PFSK-1 (cell line): ENCODE measurements around the gene ZC3H10.

Experiments used
- FOXP2 ChIP-seq: optimal IDR thresholded peaks from 2 replicates; pipeline ENCODE3; 2011; ENCODE audit warnings: borderline replicate concordance, control low read depth, inconsistent platforms; ENCODE audit not compliant: insufficient read depth; ENCODE audit errors: extremely low read length, extremely low read depth
- POLR2AphosphoS5 ChIP-seq: IDR thresholded peaks from 2 replicates; pipeline ENCODE4 v1.6.1; 2012; ENCODE audit warnings: low read depth, mild to moderate bottlenecking, control low read depth, low read length, moderate library complexity
- REST ChIP-seq, 2 experiments: IDR thresholded peaks; 2 replicates each; pipeline versions ENCODE4 v1.6.1 to v1.8.0; 2011 to 2012; ENCODE audit warnings: low read depth in 2 of 2, low read length in 2 of 2, control low read depth in 1 of 2, inconsistent platforms in 1 of 2, mild to moderate bottlenecking in 1 of 2, moderate library complexity in 1 of 2; ENCODE audit not compliant: insufficient read depth in 1 of 2
- SIN3A ChIP-seq: IDR thresholded peaks from 2 replicates; pipeline ENCODE4 v1.6.1; 2012; ENCODE audit warnings: mild to moderate bottlenecking, low read length, moderate library complexity, borderline replicate concordance; ENCODE audit not compliant: insufficient read depth
- TAF1 ChIP-seq: IDR thresholded peaks from 2 replicates; pipeline ENCODE4 v1.6.1; 2012; ENCODE audit warnings: low read length, control low read depth, borderline replicate concordance; ENCODE audit not compliant: insufficient read depth

ZC3H10 gene

DNA sequence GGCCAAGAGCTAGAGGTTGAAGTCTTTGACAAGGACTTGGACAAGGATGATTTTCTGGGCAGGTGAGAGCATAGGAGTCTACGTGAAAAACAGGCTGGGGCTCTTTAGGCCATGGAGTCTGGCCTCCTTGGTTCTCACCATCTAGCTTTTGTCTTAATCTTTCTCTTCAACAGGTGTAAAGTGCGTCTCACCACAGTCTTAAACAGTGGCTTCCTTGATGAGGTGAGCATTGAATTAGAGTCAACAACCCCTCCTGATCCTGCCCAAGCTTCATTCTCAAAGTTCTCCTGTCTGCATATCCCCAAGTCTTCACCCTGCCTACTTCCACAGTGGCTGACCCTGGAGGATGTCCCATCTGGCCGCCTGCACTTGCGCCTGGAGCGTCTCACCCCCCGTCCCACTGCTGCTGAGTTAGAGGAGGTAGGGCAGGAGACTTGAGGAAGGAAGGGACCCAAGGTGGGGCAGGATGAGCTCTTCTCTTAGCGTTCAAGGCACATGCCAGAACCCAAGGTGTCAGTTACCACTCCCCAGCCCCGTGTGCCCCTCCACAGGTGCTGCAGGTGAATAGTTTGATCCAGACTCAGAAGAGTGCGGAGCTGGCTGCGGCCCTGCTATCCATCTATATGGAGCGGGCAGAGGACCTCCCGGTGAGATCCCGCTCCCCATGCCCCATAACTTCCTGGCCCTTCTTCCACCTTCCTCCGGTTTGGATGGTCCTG lies 19.9 kb downstream of the ZC3H10 start:
- TF ChIP-seq REST (IDR thresholded peaks at IDR 0.05; ENCODE audit: insufficient read depth in 1 of 2, low read depth in 2 of 2, low read length in 2 of 2) (no peak), SIN3A (no peak), POLR2AphosphoS5 (no peak), TAF1 (no peak), FOXP2 (no peak)

DNA sequence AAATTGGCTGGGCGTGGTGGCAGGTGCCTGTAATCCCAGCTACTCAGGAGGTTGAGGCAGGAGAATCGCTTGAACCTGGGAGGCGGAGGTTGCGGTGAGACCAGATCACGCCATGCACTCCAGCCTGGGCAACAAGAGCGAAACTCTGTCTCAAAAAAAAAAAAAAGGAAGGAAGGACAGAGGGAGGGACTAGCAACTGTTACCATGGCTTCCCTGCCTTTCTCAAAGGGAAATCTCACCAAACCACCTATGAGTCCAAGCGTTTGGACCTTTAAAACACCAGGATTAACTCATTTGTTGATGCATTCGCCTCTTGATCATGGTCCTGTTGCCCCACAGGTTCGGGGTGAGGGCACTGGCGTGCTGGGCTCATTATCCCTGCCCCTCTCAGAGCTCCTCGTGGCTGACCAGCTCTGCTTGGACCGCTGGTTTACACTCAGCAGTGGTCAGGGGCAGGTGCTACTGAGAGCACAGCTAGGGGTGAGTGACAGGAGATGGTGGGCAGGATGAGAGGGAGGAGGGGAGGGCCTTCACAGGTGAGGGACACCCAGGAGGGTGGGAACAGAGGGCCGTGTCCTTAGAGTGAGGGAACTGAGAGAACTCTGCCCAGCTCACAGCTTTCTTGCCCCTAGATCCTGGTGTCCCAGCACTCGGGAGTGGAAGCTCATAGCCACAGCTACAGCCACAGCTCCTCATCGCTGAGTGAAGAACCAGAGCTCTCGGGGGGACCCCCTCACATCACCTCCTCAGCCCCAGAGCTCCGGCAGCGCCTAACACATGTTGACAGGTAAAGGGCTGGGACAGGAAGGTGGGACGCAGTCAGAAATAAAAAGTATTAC lies 24.1 kb downstream of the ZC3H10 start:
- TF ChIP-seq FOXP2 (no peak), POLR2AphosphoS5 (no peak), TAF1 (no peak), REST (IDR thresholded peaks at IDR 0.05; ENCODE audit: insufficient read depth in 1 of 2, low read depth in 2 of 2, low read length in 2 of 2) (no peak), SIN3A (no peak)

DNA sequence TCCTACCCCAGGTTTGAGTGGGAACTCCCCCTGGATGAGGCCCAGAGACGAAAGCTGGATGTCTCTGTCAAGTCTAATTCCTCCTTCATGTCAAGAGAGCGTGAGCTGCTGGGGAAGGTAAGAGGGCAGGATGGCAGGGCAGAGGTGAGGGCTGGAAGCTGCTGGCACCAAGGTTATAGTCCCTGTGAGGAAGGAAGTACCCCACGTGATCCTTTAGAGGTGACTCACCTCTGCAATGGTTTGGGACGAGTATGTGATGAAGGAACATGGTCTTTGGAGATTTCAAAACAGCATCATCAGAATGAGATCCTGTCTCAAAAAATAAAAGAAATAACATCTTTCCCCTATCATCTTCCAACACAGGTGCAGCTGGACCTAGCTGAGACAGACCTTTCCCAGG lies 25.2 kb downstream of the ZC3H10 start:
- TF ChIP-seq POLR2AphosphoS5 = no peak
- TF ChIP-seq FOXP2 = no peak
- no peak for TF ChIP-seq REST (IDR thresholded peaks at IDR 0.05; ENCODE audit: insufficient read depth in 1 of 2, low read depth in 2 of 2, low read length in 2 of 2)
- no peak for TF ChIP-seq TAF1
- no peak for TF ChIP-seq SIN3A

GRCh38 chr12:56143870-56144269 lies 25.8 kb downstream of the ZC3H10 start:
- TF ChIP-seq SIN3A (no peak), POLR2AphosphoS5 (no peak), TAF1 (no peak), REST (IDR thresholded peaks at IDR 0.05; ENCODE audit: insufficient read depth in 1 of 2, low read depth in 2 of 2, low read length in 2 of 2) (no peak), FOXP2 (no peak)
